ENCODE measurements around the gene PARD3.

DNA sequence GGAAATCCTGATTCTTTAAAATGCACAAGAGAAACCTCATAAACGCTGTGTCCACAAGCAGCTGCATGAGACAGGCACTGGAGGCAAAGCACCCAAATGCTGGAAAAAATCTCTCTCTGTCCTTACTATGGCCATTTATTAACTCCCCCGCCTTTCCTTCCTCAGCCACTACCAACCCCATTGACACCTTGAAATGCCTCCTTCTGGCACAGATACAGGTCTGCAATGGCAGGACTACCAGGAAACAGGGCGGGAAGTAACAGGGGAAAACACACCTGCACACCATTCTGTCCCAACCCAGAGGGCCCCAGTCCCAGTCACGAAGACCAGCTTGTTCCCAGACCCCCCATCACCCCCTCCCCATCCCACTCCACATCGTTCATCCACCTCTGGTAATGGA is 224.3 kb downstream of the PARD3 start:
- TF ChIP-seq, protein P1, sequence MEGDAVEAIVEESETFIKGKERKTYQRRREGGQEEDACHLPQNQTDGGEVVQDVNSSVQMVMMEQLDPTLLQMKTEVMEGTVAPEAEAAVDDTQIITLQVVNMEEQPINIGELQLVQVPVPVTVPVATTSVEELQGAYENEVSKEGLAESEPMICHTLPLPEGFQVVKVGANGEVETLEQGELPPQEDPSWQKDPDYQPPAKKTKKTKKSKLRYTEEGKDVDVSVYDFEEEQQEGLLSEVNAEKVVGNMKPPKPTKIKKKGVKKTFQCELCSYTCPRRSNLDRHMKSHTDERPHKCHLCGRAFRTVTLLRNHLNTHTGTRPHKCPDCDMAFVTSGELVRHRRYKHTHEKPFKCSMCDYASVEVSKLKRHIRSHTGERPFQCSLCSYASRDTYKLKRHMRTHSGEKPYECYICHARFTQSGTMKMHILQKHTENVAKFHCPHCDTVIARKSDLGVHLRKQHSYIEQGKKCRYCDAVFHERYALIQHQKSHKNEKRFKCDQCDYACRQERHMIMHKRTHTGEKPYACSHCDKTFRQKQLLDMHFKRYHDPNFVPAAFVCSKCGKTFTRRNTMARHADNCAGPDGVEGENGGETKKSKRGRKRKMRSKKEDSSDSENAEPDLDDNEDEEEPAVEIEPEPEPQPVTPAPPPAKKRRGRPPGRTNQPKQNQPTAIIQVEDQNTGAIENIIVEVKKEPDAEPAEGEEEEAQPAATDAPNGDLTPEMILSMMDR (IDR thresholded peaks at IDR 0.05) = no peak
- TF ChIP-seq POLR2A (IDR thresholded peaks at IDR 0.05) (no peak), POLR2AphosphoS5 (IDR thresholded peaks at IDR 0.05) (no peak)
